WTC11 (cell line): ENCODE measurements around the gene ECE1.

Experiments used
- CTCF ChIP-seq: fragments of 200-600 bp; IDR thresholded peaks from 2 replicates; pipeline ENCODE4 v1.8.0; 2022; ENCODE audit warnings: antibody characterized with exemption
- HMGXB4 ChIP-seq: sonication (generic); formaldehyde crosslinking; IDR thresholded peaks from 2 replicates; pipeline ENCODE4 v1.8.1; 2023; ENCODE audit warnings: mild to moderate bottlenecking, moderate library complexity, missing genetic modification reagents
- TF ChIP-seq, protein P1 (sequence below): sonication (generic); formaldehyde crosslinking; IDR thresholded peaks from 2 replicates; pipeline ENCODE4 v1.8.0; 2022; ENCODE audit warnings: mild to moderate bottlenecking, missing genetic modification reagents

GRCh38 chr1:21325731-21326387 lies 35.6 kb upstream of the ECE1 start:
- TF ChIP-seq CTCF (no peak), HMGXB4 (CRISPR knock-in tag) (no peak)
- TF ChIP-seq, protein P1, sequence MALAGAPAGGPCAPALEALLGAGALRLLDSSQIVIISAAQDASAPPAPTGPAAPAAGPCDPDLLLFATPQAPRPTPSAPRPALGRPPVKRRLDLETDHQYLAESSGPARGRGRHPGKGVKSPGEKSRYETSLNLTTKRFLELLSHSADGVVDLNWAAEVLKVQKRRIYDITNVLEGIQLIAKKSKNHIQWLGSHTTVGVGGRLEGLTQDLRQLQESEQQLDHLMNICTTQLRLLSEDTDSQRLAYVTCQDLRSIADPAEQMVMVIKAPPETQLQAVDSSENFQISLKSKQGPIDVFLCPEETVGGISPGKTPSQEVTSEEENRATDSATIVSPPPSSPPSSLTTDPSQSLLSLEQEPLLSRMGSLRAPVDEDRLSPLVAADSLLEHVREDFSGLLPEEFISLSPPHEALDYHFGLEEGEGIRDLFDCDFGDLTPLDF (CRISPR knock-in tag) = no peak
